Right forelimb (tissue), 1 donor: Measurements from ENCODE around the gene TMEM250.
A peak's percentile ranks its signal among the peaks of the same experiment; 100 is the strongest.
"Not testable (repeated sequence)": the region's sequence is repeated elsewhere in the genome, so short reads cannot be mapped to it uniquely, and the experiment has no call there.

Experiments
- DNase-seq: peaks from one replicate; pipeline ENCODE4 v3.0.0-alpha.2; 2018

Gene TMEM250

DNA sequence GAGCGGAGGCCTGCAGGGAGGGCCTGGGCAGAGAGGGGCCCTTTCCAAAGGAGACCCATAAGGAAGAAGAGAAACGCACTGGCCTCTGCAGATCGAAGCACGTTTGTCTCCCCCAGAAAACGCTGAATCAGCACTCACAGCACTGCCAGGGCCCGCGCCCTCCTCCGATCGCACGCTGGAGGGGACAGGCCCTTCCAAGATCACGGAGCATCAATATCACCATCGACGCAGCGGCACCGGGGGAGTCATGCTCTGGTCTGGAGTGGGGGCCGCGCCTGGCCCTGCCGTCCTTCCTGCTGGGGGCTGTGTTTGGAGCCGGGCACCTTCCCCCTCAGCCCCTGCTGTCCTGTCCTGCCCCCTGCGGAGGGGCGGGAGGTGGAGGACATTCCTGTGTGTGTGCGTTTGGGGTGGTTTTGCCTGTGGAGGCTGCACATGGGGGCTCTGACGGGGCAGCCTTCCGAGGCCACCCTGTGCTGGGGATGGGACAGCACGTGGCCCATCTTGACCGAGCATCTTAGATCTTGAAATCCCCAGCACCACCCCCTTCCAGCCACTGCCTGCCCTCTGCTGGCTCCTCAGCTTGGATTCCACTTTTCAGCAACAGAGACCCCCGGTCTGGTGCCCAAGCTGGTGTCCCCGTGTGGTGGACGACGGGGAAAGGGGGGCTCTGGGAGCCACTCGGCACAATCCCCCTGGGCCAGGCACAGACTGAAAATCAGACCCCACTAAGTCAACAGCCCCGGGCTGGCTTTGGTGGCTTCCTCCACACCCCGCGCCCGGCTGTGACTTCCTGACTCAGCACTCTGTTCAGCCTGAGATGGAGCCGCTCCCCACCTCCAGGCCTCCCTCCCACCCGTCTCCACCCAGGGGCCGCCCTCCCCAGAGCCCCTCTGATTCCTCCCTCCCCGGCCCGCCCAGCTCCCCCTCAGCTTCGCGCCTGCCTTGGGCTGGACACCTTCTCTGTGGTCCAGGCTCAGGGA, 8.3 kb downstream of the TMEM250 start:
- peak; percentile 66 for DNase-seq

DNA sequence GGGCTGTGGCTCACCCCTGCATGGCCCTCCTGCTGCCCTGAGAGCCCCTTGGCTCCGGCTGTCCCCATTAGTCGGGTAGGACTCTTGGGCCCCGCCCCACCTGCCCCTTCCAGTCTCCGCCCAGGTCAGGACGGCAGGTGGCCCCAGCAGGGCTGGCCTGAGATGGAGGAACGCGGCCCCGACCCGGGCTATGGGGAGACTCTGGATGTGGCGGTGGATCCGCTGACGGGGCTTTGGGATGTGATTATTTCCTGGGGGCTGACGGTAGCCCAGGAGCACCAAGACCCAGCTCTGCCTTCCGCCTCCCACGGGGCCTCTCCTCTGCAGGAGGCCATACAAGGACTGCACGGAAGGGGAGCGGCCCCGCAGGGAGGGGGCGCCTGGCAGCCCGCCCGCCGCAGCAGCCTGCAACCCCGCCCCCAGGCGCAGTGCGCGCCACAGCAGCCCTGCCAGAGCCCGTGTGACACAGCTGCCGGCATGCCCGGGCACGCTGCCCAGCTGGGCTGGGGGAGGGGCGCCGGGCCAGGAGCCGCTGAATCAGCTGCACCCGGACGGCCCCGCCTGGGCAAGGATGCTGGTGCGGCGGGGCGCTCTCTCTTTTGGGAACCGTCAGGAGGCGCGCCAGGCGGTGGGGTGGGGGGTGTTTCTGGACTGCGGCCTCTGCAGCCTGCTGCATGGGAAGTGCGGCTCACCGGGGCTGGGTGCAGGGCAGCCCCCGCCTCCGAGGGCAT, 9.2 kb downstream of the TMEM250 start:
- peak; percentile 94 for DNase-seq

DNA sequence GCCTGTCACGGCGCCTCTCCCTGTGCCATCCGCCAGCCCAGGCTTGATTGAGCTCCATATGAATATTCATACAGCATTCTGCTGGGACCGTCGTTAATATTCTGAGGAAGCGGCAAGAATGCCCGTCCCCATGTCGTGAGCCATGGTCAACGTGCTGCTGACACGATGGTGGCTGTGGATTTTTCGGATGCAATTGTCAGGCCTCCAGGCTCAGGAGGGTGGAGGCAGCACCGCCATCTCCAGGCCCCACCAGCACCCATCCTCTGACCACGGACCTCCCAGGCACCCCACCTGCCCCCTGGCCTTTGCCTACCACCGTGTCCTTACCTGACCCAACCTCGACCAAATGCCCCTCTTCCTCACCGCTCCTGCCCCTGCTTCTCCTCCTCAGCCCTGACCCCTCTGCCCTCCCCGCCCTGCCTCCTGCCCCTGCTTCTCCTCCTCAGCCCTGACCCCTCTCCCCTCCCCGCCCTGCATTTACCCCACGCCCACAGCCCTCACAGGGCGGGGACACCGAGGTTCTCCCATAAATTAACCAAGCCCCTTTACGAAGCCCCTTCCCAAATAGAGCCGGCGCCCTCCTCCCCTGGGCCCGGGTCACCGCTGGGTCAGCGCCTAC, 9.9 kb downstream of the TMEM250 start:
- DNase-seq, result no peak

- no peak for DNase-seq
Measured at GRCh38 chr9:136107953-136108647, 10.6 kb downstream of the TMEM250 start.

- no peak for DNase-seq
Measured at GRCh38 chr9:136107155-136107952, 11.3 kb downstream of the TMEM250 start.

- no peak for DNase-seq
Measured at GRCh38 chr9:136105398-136106135, 13.1 kb downstream of the TMEM250 start.

GRCh38 chr9:136104916-136105315, 13.8 kb downstream of the TMEM250 start:
- DNase-seq, result no peak

DNA sequence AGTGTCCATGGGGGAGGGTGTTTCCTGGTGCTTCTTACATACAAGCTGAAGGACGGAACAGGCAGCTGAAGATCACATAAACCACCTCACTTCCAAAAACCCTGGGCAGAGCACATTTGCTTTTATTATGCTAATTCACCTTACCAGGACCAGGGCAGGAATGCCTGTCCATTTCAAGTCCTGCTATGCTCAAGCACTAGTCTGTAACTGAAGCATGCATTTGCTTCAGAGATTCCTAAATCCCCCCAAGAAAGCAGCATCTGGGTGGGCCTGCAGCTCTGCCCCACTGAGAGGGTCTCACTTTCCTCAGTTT, 14.2 kb downstream of the TMEM250 start:
- DNase-seq, result no peak

DNA sequence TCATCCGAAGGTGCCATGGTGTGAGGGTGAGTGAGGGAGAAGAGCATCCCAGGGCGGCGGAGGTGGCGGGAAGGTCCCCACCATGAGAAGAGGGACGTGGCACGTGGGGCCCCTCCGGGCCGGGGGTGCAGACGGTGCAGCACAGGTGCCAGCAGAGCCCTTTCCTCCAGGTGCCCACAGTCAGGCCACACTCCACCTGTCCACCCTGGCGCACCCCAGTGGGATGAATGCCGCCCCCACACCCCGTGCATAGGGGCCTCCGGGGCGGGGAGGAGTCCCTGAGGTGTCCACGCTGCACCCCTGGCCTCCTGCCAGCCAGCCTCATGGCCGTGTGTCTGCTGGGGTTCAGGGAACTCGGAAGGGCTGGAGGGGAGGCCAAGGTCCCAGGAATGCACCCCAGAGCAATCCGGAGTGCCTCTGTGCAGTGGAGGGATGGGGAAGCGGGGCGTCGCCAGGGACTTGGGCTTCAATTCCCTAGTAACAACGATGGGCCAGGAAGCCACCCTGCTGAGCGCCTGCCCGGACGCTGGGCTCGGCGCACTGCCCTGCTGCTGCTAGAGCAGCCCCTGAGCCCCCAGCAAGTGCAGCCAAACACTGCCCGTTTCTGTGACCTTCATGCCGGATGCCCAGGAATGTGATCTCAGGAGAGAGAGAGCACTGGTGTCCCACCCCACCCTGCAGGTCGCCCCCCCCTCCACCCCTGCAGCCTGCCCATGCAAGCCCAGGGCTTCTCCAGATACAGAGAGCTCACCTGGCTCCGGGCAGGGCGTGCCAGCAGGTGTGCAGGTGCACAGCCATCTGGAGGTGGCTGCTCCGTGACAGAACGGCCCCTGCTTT, 14.8 kb downstream of the TMEM250 start:
- no peak for DNase-seq

DNA sequence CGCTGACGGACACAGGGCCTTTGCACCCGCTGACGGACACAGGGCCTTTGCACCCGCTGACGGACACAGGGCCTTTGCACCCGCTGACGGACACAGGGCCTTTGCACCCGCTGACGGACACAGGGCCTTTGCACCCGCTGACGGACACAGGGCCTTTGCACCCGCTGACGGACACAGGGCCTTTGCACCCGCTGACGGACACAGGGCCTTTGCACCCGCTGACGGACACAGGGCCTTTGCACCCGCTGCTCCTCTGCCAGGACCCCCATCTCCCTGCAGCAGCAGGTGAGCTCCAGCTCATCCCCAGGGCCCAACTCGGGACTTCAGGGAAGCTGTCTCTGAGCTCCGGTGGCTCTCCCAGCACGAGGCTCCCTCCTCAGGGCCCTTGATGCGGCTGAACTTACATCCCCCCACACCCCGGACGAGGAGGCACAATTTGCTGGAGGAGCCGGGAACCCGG, 17.0 kb downstream of the TMEM250 start:
- not testable (repeated sequence) for DNase-seq

DNA sequence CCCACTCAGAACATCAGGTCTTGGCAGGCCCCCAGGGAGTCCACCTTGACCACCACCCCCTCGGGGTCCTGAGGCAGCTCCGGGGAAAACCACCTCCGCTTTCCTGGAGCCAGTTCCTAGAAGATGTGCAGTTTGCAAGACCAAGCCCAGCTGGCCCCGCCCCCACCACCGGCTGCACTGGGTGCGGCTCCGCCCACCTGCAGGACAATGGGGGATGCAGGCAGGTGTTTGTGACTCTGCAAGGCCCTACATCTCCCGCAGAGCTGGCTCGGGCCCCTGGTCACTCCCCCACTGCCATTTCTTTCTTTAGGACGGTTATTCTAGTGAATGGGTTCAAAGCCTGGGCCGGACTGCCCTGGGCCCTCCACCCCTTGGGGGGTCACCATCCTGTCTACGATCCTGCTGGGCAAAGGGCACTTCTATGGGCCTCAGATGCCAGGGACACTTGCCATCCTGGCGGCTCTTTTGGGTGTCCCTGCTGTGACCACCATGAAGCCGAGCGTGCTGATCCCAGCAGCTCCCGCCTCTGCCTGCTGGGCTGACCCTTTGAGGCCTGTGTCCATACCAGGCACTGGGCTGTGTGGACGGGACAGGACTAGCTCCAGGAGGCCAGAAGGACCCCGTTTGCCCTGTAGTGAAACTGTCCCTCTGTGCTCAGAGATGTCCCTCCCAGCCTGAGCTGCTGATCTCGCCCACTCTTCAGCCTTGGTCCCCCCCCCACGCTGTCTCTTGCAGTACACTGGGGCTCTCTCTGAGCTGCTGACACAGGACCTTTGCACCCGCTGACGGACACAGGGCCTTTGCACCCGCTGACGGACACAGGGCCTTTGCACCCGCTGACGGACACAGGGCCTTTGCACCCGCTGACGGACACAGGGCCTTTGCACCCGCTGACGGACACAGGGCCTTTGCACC, 17.7 kb downstream of the TMEM250 start:
- DNase-seq, result no peak

GRCh38 chr9:136099542-136099941, 19.1 kb downstream of the TMEM250 start:
- DNase-seq, result no peak

GRCh38 chr9:136098844-136099243, 19.8 kb downstream of the TMEM250 start:
- no peak for DNase-seq

GRCh38 chr9:136098210-136098609, 20.5 kb downstream of the TMEM250 start:
- DNase-seq, result no peak

GRCh38 chr9:136096505-136097001, 22.1 kb downstream of the TMEM250 start:
- no peak for DNase-seq

DNA sequence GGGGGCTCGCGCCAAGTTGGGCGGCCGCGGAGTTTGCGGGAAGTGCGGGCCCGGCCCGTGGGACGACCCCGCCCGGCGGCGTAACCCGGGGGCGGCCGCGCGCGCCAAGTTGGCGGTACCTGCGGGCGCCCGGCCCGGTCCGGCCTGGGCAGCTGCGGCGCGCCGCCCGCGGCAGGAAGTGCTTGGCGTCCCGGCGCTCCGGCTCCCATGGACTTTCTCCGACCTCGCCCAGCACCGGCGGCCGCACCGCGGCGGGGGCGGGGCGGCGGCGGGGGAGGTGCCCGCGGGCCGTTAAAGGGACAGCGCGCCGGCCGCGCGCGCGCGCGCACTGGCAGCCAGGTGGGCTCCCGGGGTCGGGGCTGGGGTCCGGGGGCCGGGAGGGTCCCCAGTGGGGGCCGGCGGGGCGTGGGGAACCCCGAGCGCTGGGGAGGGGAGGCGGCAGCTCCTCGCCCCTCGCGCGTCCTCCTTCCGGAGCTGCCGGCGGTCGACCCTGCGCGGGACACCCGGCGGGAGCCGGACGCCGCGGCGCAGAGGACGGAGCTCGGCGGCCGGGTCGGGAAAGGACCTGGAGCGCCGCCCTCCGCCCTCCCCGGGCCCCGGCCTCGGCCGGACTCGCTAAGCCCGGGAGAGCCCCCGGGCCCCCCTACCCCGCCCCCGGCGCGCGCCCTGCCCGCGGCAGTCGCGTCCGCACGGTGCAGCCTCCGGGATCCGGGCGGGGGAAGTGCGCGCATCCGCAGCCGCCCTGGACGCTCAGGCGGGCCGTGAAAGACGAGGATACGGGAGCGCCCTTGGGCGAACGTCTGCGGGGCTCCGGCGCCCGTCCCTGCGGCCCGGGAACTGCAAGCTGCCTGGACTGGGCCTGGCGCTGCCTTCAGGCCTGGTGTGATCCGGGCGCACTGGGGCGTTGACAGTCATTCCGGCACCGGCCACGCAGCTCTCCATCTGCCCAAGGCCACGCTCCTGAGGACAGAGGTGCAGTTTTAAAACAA, 23.3 kb downstream of the TMEM250 start, which contains the start of gene NACC2:
Gene NACC2 (minus strand): TSS at position 220 of the 989 bp plus-strand sequence. CDS start 44,768 bp downstream, outside the sequence.
- peak; percentile 74 for DNase-seq
